ENCODE data around the gene STAT5B. TPM values are rescaled to one million over a fixed set of nuclear protein-coding genes. Genes with fewer than 3 reads are reported as not detected.
A peak's percentile ranks its signal among the peaks of the same experiment; 100 is the strongest.

STAT5B gene
- polyA plus RNA-seq, 3 donors = 28.5 to 103 (median 47.9) TPM

DNA sequence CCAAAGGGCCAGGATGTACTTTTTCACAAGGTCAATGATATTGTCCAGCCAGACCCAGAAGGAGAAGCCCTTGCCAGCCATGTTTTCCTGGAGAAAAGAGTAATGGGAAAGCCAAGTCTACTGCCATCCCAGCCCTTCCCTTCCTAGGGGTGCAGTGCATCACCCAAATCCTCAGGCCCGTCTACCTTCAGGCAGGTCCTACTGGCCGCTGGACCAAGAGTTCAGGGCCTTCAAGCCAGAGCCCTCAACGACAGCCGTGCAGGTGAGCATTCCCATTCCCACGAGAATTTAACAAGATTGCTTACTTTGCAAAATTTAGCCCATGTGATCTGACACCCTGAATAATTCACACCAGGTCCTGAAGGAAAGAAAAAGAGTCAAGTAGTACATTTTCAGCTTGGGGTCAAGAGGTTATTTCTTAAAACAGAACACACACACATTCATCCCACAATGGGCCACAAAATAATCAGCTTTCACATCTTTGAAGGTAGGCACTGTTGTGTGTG lies 47.1 kb upstream of the STAT5B start:
- no peaks in the 10 kb centered on the region for H3K27me3 ChIP-seq (ENCODE audit: control insufficient read depth in 2 of 2, insufficient read depth in 2 of 2, low read length in 2 of 2)
- H4K20me1 ChIP-seq (ENCODE audit: insufficient read depth, low read length) = peaks cover 61% of the 10 kb centered on the region
- intact Hi-C loops (cut with micrococcal nuclease) = loop anchor here (1.0 to 5.0 kb wide), 3 partner anchors 83 to 194 kb away; no protein-coding TSS in a partner anchor
- Mint-ChIP-seq H3K4me3 (no peak overlapping the region), H3K36me3 (peaks cover 74 to 94% of the 10 kb centered on the region in 2 donors), H3K9me3 (no peaks in the 10 kb centered on the region), H3K4me1 (peaks cover 17% of the 10 kb centered on the region), H3K27me3 (ENCODE audit: low read depth in 3 of 3) (peaks cover 0 to 2% (median 0%) of the 10 kb centered on the region in 3 donors), H3K27ac (peak overlapping the region in 5 of 7 donors; percentile 28 to 61 (median 50))
- peaks cover 74 to 91% of the 10 kb centered on the region in 2 donors for H3K36me3 ChIP-seq (replicated peaks in 1 of 2; ENCODE audit: control insufficient read depth in 1 of 2, insufficient read depth in 2 of 2, low read length in 2 of 2)
- TF ChIP-seq, protein P1, sequence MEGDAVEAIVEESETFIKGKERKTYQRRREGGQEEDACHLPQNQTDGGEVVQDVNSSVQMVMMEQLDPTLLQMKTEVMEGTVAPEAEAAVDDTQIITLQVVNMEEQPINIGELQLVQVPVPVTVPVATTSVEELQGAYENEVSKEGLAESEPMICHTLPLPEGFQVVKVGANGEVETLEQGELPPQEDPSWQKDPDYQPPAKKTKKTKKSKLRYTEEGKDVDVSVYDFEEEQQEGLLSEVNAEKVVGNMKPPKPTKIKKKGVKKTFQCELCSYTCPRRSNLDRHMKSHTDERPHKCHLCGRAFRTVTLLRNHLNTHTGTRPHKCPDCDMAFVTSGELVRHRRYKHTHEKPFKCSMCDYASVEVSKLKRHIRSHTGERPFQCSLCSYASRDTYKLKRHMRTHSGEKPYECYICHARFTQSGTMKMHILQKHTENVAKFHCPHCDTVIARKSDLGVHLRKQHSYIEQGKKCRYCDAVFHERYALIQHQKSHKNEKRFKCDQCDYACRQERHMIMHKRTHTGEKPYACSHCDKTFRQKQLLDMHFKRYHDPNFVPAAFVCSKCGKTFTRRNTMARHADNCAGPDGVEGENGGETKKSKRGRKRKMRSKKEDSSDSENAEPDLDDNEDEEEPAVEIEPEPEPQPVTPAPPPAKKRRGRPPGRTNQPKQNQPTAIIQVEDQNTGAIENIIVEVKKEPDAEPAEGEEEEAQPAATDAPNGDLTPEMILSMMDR (IDR thresholded peaks at IDR 0.05) = no peak
- no peak overlapping the region for H2AFZ ChIP-seq (ENCODE audit: insufficient read depth, low read depth, low read length, poor library complexity, severe bottlenecking)
- no peaks in the 10 kb centered on the region for H3K9me3 ChIP-seq (replicated peaks in 1 of 2; ENCODE audit: control insufficient read depth in 1 of 2, insufficient read depth in 1 of 2, low read length in 2 of 2)
- H3K4me1 ChIP-seq (ENCODE audit: control insufficient read depth in 1 of 2, insufficient read depth in 2 of 2, low read length in 2 of 2) = peaks cover 3 to 6% of the 10 kb centered on the region in 2 donors
- 90% methylated on average over 4 of the region's 5 CpGs for WGBS (ENCODE audit: insufficient coverage)
- DNase-seq = no peak
- H3K4me2 ChIP-seq (replicated peaks; ENCODE audit: extremely low read depth, low read length, poor library complexity, severe bottlenecking) = no peak overlapping the region
- no peaks in the 10 kb centered on the region for H3K79me2 ChIP-seq (ENCODE audit: insufficient read depth, low read length)
- no peak overlapping the region for H3K9ac ChIP-seq (ENCODE audit: insufficient read depth, low read length, poor library complexity, severe bottlenecking)
- H3K4me3 ChIP-seq (replicated peaks in 1 of 3; ENCODE audit: low read depth in 2 of 3, low read length in 3 of 3) = no peak overlapping the region
- H3K27ac ChIP-seq (ENCODE audit: low read depth in 1 of 2, low read length in 2 of 2) = no peak overlapping the region

DNA sequence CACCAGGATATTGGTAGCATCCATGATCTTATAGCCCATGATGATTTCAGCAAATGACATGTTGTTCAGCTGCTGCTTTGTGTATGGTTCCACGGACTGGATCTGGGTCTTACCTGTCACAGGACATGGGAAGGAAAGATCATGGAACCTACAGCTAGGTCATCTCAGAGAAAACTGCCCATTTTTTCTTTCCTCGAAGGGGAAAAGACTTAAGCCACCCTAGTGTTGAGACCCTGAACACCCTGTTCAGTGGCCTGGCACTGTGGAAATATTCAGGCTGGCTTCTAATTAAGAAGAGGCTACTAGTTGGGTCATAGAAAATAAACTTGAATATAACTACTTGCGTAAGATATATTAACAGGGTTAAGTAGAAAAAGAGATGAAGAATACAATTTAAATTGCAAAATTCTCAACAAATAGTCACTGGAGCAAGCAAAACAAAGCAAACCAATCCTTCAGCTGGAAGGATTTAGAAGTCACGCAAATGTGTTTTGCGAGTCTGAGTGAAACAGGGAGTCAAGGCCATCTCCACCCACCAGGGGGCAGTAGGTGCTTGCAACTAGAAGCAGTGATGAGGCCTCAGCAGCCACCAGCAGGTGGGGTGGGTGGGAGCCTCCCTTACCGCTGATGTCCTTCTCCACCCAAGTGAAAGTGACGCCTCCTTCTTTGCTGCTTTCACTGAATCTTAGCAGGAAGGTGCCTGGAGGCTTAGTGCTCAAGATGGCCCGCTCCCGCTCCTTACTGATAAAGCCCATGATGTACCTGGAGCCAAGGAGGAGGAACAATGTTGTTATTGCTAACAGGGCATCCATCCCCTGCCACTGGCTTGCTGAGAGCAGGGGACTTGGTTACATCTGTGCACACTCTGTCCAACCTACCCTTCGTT lies 46.4 kb upstream of the STAT5B start:
- no peak overlapping the region for H3K9ac ChIP-seq (ENCODE audit: insufficient read depth, low read length, poor library complexity, severe bottlenecking)

More for the DNA sequence above, 46.4 kb upstream of the STAT5B start:
- Mint-ChIP-seq H3K27ac (peak overlapping the region in 5 of 7 donors; percentile 28 to 61 (median 41)), H3K36me3 (peaks cover 79 to 98% of the 10 kb centered on the region in 2 donors), H3K27me3 (ENCODE audit: low read depth in 3 of 3) (peaks cover 0 to 2% (median 0%) of the 10 kb centered on the region in 3 donors), H3K4me3 (no peak overlapping the region), H3K9me3 (no peaks in the 10 kb centered on the region), H3K4me1 (peaks cover 17% of the 10 kb centered on the region)
- Histone ChIP-seq H3K79me2 (ENCODE audit: insufficient read depth, low read length) (no peaks in the 10 kb centered on the region), H4K20me1 (ENCODE audit: insufficient read depth, low read length) (peaks cover 68% of the 10 kb centered on the region), H3K27me3 (ENCODE audit: control insufficient read depth in 2 of 2, insufficient read depth in 2 of 2, low read length in 2 of 2) (no peaks in the 10 kb centered on the region), H3K4me1 (ENCODE audit: control insufficient read depth in 1 of 2, insufficient read depth in 2 of 2, low read length in 2 of 2) (peaks cover 3 to 6% of the 10 kb centered on the region in 2 donors), H2AFZ (ENCODE audit: insufficient read depth, low read depth, low read length, poor library complexity, severe bottlenecking) (no peak overlapping the region), H3K4me3 (replicated peaks in 1 of 3; ENCODE audit: low read depth in 2 of 3, low read length in 3 of 3) (no peak overlapping the region), H3K9me3 (replicated peaks in 1 of 2; ENCODE audit: control insufficient read depth in 1 of 2, insufficient read depth in 1 of 2, low read length in 2 of 2) (no peaks in the 10 kb centered on the region), H3K4me2 (replicated peaks; ENCODE audit: extremely low read depth, low read length, poor library complexity, severe bottlenecking) (no peak overlapping the region), H3K27ac (ENCODE audit: low read depth in 1 of 2, low read length in 2 of 2) (no peak overlapping the region), H3K36me3 (replicated peaks in 1 of 2; ENCODE audit: control insufficient read depth in 1 of 2, insufficient read depth in 2 of 2, low read length in 2 of 2) (peaks cover 77 to 94% of the 10 kb centered on the region in 2 donors)
- TF ChIP-seq, protein P1 (IDR thresholded peaks at IDR 0.05) = peak; percentile 100
- peak; percentile 85 to 89 (median 89) for DNase-seq
- WGBS (ENCODE audit: insufficient coverage) = 39% methylated on average over 6 of the region's 10 CpGs
- intact Hi-C loops (cut with micrococcal nuclease) = loop anchor here (1.0 to 5.0 kb wide), 3 partner anchors 84 to 195 kb away; no protein-coding TSS in a partner anchor
